ENCODE results near the gene G6PC3.

The G6PC3 gene

DNA sequence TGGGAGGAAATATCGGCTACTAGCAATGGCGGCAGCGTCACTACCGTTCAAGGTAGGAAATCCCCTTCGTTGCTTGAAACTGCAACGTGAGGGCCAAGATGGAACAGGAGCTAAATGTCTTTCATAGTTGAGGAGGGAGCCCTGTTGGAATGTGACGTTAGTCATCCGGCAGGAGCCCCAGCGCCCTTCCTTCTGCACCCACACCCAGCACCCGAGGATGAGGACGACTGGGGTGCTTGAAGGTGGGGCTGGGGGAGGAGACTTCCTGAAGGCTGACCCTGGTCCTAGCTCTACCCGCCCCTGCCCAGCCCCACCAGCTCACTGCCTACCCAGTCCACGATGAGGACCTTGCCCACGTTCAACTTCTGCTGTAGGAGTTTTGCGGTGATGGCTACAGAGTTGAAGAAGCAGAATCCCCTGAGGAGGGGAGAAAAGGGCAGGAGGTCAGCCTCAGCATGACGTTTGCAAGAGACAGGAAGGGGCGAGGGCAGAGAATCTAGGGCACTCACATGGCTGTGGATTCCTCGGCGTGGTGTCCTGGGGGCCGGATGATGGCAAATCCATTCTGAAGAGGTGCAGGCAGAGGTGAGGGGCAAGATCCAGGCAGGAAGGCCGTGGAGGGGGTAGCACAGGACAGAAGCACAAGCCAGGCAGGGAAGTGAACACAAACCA is 11.9 kb downstream of the G6PC3 start:
- H3K4me3 ChIP-seq (ENCODE audit: low read length) = no peak overlapping the region
- no peak overlapping the region for H3K4ac ChIP-seq (ENCODE audit: low read depth, low read length)
- H2AK5ac ChIP-seq (ENCODE audit: low read length) = no peak overlapping the region
- H2BK15ac ChIP-seq (replicated peaks; ENCODE audit: low read depth) = no peak overlapping the region
- H3K79me1 ChIP-seq (ENCODE audit: low read length) = no peaks in the 10 kb centered on the region
- no peak overlapping the region for H3K18ac ChIP-seq (ENCODE audit: low read length)
- H2BK120ac ChIP-seq (ENCODE audit: low read depth, low read length) = no peak overlapping the region
- H4K5ac ChIP-seq (ENCODE audit: low read length) = no peak overlapping the region
- H3K23ac ChIP-seq (ENCODE audit: low read length) = no peak overlapping the region
- peaks cover 4% of the 10 kb centered on the region for H3K4me1 ChIP-seq (ENCODE audit: control insufficient read depth, low read depth, low read length)
- no peak overlapping the region for H4K8ac ChIP-seq (ENCODE audit: low read depth, low read length)
- H3K4me2 ChIP-seq (ENCODE audit: low read length) = no peak overlapping the region
- H3K56ac ChIP-seq (ENCODE audit: low read length) = no peak overlapping the region
- no peaks in the 10 kb centered on the region for H3K79me2 ChIP-seq (ENCODE audit: control insufficient read depth, insufficient read depth, low read length)
- H2BK5ac ChIP-seq (ENCODE audit: low read length) = no peak overlapping the region
- H3K27ac ChIP-seq (ENCODE audit: low read depth, low read length) = no peak overlapping the region
- H3K9ac ChIP-seq (ENCODE audit: low read length) = no peak overlapping the region
- H3K27me3 ChIP-seq (ENCODE audit: insufficient read depth, low read length, poor library complexity) = no peaks in the 10 kb centered on the region
- DNase-seq = no peak
- WGBS (ENCODE audit: extremely low coverage, insufficient coverage, low lambda C conversion rate) = no CpG with 5 or more reads among the region's 21 CpGs
- peaks cover 6% of the 10 kb centered on the region for H3K36me3 ChIP-seq (ENCODE audit: control insufficient read depth, insufficient read depth, low read length)

- H3K23ac ChIP-seq (ENCODE audit: low read length) = no peak overlapping the region
- no peak overlapping the region for H3K4me3 ChIP-seq (ENCODE audit: low read length)
- WGBS (ENCODE audit: extremely low coverage, insufficient coverage, low lambda C conversion rate) = no CpG with 5 or more reads among the region's 12 CpGs
- no peaks in the 10 kb centered on the region for H3K79me2 ChIP-seq (ENCODE audit: control insufficient read depth, insufficient read depth, low read length)
- peaks cover 5% of the 10 kb centered on the region for H3K4me1 ChIP-seq (ENCODE audit: control insufficient read depth, low read depth, low read length)
- H4K8ac ChIP-seq (ENCODE audit: low read depth, low read length) = no peak overlapping the region
- no peak overlapping the region for H2AK5ac ChIP-seq (ENCODE audit: low read length)
- peaks cover 6% of the 10 kb centered on the region for H3K36me3 ChIP-seq (ENCODE audit: control insufficient read depth, insufficient read depth, low read length)
- no peaks in the 10 kb centered on the region for H3K79me1 ChIP-seq (ENCODE audit: low read length)
- H3K56ac ChIP-seq (ENCODE audit: low read length) = no peak overlapping the region
- H2BK5ac ChIP-seq (ENCODE audit: low read length) = no peak overlapping the region
- peak; percentile 70 for DNase-seq
- no peak overlapping the region for H2BK120ac ChIP-seq (ENCODE audit: low read depth, low read length)
- no peak overlapping the region for H2BK15ac ChIP-seq (replicated peaks; ENCODE audit: low read depth)
- H3K18ac ChIP-seq (ENCODE audit: low read length) = no peak overlapping the region
- H3K27me3 ChIP-seq (ENCODE audit: insufficient read depth, low read length, poor library complexity) = no peaks in the 10 kb centered on the region
- no peak overlapping the region for H3K4ac ChIP-seq (ENCODE audit: low read depth, low read length)
- no peak overlapping the region for H3K9ac ChIP-seq (ENCODE audit: low read length)
- H3K27ac ChIP-seq (ENCODE audit: low read depth, low read length) = no peak overlapping the region
- H3K4me2 ChIP-seq (ENCODE audit: low read length) = no peak overlapping the region
- H4K5ac ChIP-seq (ENCODE audit: low read length) = no peak overlapping the region
Observed at GRCh38 chr17:44083250-44083849, 12.8 kb downstream of the G6PC3 start.

GRCh38 chr17:44084131-44084538 is 13.6 kb downstream of the G6PC3 start:
- no peaks in the 10 kb centered on the region for H3K79me2 ChIP-seq (ENCODE audit: control insufficient read depth, insufficient read depth, low read length)
- H2BK15ac ChIP-seq (replicated peaks; ENCODE audit: low read depth) = no peak overlapping the region
- no peak overlapping the region for H4K8ac ChIP-seq (ENCODE audit: low read depth, low read length)
- H3K4me1 ChIP-seq (ENCODE audit: control insufficient read depth, low read depth, low read length) = peaks cover 5% of the 10 kb centered on the region
- peak; percentile 44 for DNase-seq
- H4K5ac ChIP-seq (ENCODE audit: low read length) = no peak overlapping the region
- H3K79me1 ChIP-seq (ENCODE audit: low read length) = no peaks in the 10 kb centered on the region
- no CpG with 5 or more reads among the region's 10 CpGs for WGBS (ENCODE audit: extremely low coverage, insufficient coverage, low lambda C conversion rate)
- no peak overlapping the region for H3K18ac ChIP-seq (ENCODE audit: low read length)
- no peak overlapping the region for H3K27ac ChIP-seq (ENCODE audit: low read depth, low read length)
- no peak overlapping the region for H2BK5ac ChIP-seq (ENCODE audit: low read length)
- no peak overlapping the region for H3K4me2 ChIP-seq (ENCODE audit: low read length)
- H3K56ac ChIP-seq (ENCODE audit: low read length) = no peak overlapping the region
- H3K9ac ChIP-seq (ENCODE audit: low read length) = no peak overlapping the region
- no peaks in the 10 kb centered on the region for H3K27me3 ChIP-seq (ENCODE audit: insufficient read depth, low read length, poor library complexity)
- no peak overlapping the region for H2AK5ac ChIP-seq (ENCODE audit: low read length)
- no peak overlapping the region for H3K4ac ChIP-seq (ENCODE audit: low read depth, low read length)
- no peak overlapping the region for H3K23ac ChIP-seq (ENCODE audit: low read length)
- H2BK120ac ChIP-seq (ENCODE audit: low read depth, low read length) = no peak overlapping the region
- H3K36me3 ChIP-seq (ENCODE audit: control insufficient read depth, insufficient read depth, low read length) = peaks cover 4% of the 10 kb centered on the region
- no peak overlapping the region for H3K4me3 ChIP-seq (ENCODE audit: low read length)

DNA sequence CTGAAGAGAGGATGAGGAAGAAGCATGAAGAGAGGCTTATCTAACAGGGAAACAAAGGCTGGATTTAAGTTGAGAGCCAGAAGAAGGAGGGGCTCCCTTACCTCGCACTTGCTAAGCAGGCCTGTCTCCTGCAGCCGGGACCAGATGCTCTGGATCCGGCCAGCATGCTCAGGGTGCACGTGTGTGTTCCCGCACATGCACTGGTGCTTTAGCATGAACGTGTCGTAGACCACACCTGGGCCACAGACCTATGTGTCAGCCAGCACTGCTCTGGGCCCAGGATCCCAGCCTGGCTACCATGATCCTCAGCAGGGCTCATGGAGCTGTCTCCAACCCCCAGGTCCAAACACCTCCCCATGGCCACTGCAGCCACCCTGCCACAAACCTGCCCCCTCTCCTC is 14.4 kb downstream of the G6PC3 start:
- no peak overlapping the region for H3K4me2 ChIP-seq (ENCODE audit: low read length)
- no peak overlapping the region for H2BK5ac ChIP-seq (ENCODE audit: low read length)
- H2BK120ac ChIP-seq (ENCODE audit: low read depth, low read length) = no peak overlapping the region
- H3K56ac ChIP-seq (ENCODE audit: low read length) = no peak overlapping the region
- no peak overlapping the region for H2BK15ac ChIP-seq (replicated peaks; ENCODE audit: low read depth)
- no CpG with 5 or more reads among the region's 7 CpGs for WGBS (ENCODE audit: extremely low coverage, insufficient coverage, low lambda C conversion rate)
- no peak overlapping the region for H3K4ac ChIP-seq (ENCODE audit: low read depth, low read length)
- no peak overlapping the region for H3K27ac ChIP-seq (ENCODE audit: low read depth, low read length)
- no peaks in the 10 kb centered on the region for H3K79me1 ChIP-seq (ENCODE audit: low read length)
- H3K27me3 ChIP-seq (ENCODE audit: insufficient read depth, low read length, poor library complexity) = no peaks in the 10 kb centered on the region
- H4K5ac ChIP-seq (ENCODE audit: low read length) = no peak overlapping the region
- no peak overlapping the region for H3K4me3 ChIP-seq (ENCODE audit: low read length)
- no peak overlapping the region for H3K9ac ChIP-seq (ENCODE audit: low read length)
- H3K36me3 ChIP-seq (ENCODE audit: control insufficient read depth, insufficient read depth, low read length) = peaks cover 4% of the 10 kb centered on the region
- H2AK5ac ChIP-seq (ENCODE audit: low read length) = no peak overlapping the region
- peaks cover 5% of the 10 kb centered on the region for H3K4me1 ChIP-seq (ENCODE audit: control insufficient read depth, low read depth, low read length)
- H3K18ac ChIP-seq (ENCODE audit: low read length) = no peak overlapping the region
- H3K23ac ChIP-seq (ENCODE audit: low read length) = no peak overlapping the region
- H3K79me2 ChIP-seq (ENCODE audit: control insufficient read depth, insufficient read depth, low read length) = no peaks in the 10 kb centered on the region
- no peak overlapping the region for H4K8ac ChIP-seq (ENCODE audit: low read depth, low read length)
- no peak for DNase-seq

- no peaks in the 10 kb centered on the region for H3K79me2 ChIP-seq (ENCODE audit: control insufficient read depth, insufficient read depth, low read length)
- H3K18ac ChIP-seq (ENCODE audit: low read length) = peak overlapping the region; percentile 11
- no peaks in the 10 kb centered on the region for H3K27me3 ChIP-seq (ENCODE audit: insufficient read depth, low read length, poor library complexity)
- DNase-seq = no peak
- H3K27ac ChIP-seq (ENCODE audit: low read depth, low read length) = no peak overlapping the region
- no peak overlapping the region for H3K4ac ChIP-seq (ENCODE audit: low read depth, low read length)
- H3K4me2 ChIP-seq (ENCODE audit: low read length) = no peak overlapping the region
- no peaks in the 10 kb centered on the region for H3K79me1 ChIP-seq (ENCODE audit: low read length)
- peaks cover 5% of the 10 kb centered on the region for H3K4me1 ChIP-seq (ENCODE audit: control insufficient read depth, low read depth, low read length)
- H2BK15ac ChIP-seq (replicated peaks; ENCODE audit: low read depth) = no peak overlapping the region
- no peak overlapping the region for H4K8ac ChIP-seq (ENCODE audit: low read depth, low read length)
- H3K9ac ChIP-seq (ENCODE audit: low read length) = no peak overlapping the region
- peaks cover 4% of the 10 kb centered on the region for H3K36me3 ChIP-seq (ENCODE audit: control insufficient read depth, insufficient read depth, low read length)
- no peak overlapping the region for H2AK5ac ChIP-seq (ENCODE audit: low read length)
- peak overlapping the region; percentile 54 for H3K56ac ChIP-seq (ENCODE audit: low read length)
- no peak overlapping the region for H2BK120ac ChIP-seq (ENCODE audit: low read depth, low read length)
- H3K4me3 ChIP-seq (ENCODE audit: low read length) = no peak overlapping the region
- H4K5ac ChIP-seq (ENCODE audit: low read length) = no peak overlapping the region
- no peak overlapping the region for H3K23ac ChIP-seq (ENCODE audit: low read length)
- H2BK5ac ChIP-seq (ENCODE audit: low read length) = no peak overlapping the region
- WGBS (ENCODE audit: extremely low coverage, insufficient coverage, low lambda C conversion rate) = no CpG with 5 or more reads among the region's 5 CpGs
Observed at GRCh38 chr17:44085908-44086307, 15.4 kb downstream of the G6PC3 start.

All from mesendoderm (in vitro differentiated cells).